Mesodermal cell (in vitro differentiated cells): ENCODE results near the gene LYPD8.

Experiments used
- H3K27ac ChIP-seq: 2 replicates; pipeline ENCODE4 v1.7.0; 2013; ENCODE audit warnings: mild to moderate bottlenecking, low read depth, low read length, moderate library complexity; ENCODE audit not compliant: severe bottlenecking
- H3K36me3 ChIP-seq: 2 replicates; pipeline ENCODE4 v1.7.1; 2013; ENCODE audit warnings: mild to moderate bottlenecking, low read length, moderate library complexity; ENCODE audit not compliant: control insufficient read depth, insufficient read depth
- H3K4me1 ChIP-seq: one replicate; pipeline ENCODE4 v1.7.1; 2013; ENCODE audit warnings: mild to moderate bottlenecking, low read length; ENCODE audit not compliant: insufficient read depth, control insufficient read depth, poor library complexity, severe bottlenecking
- H3K4me3 ChIP-seq: 2 replicates; pipeline ENCODE4 v1.7.0; 2013; ENCODE audit warnings: low read length, control low read depth, mild to moderate bottlenecking; ENCODE audit not compliant: insufficient read depth, poor library complexity, severe bottlenecking; ENCODE audit errors: extremely low read depth
- H3K9me3 ChIP-seq: 2 replicates; pipeline ENCODE4 v1.7.1; 2013; ENCODE audit warnings: mild to moderate bottlenecking, low read length, moderate library complexity; ENCODE audit not compliant: control insufficient read depth
- whole genome bisulfite sequencing, 2 experiments: methylation state at CpG; one replicate each; pipeline ENCODE4 v1.1.5; 2013; ENCODE audit warnings: missing lambda C conversion rate in 2 of 2; ENCODE audit not compliant: insufficient coverage in 2 of 2; 5-methylcytosine and 5-hydroxymethylcytosine counted together

LYPD8 gene

DNA sequence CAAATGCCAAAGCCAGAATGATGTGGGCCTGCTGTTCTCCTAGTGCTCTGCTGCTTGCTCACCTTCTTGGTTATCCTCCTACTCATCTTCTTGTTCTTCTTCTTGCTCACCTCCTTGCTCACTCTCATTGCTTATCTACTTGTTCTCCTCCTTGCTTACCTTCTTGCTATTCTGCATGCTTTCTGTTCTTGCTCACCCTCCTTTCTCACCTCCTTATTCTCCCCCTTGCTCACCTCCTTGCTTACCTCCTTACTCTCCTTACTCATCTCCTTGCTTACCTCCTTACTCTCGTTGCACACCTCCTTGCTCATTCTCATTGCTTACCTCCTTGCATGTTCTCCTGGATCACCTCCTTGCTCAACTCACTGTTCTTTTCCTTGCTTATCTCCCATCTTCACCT, 52.8 kb downstream of the LYPD8 start, which contains the start of gene OR14I1:
OR14I1 (minus strand) TSS at position 53 of the 400 bp plus-strand sequence.
- WGBS, 2 experiments: 26 to 33% methylated on average over 1 of the region's 1 CpG
- Histone ChIP-seq H3K4me1 (no peaks in the 10 kb centered on the region), H3K27ac (no peak within 1 kb of the TSS), H3K9me3 (peaks cover 65% of the 10 kb centered on the region), H3K4me3 (no peak within 1 kb of the TSS), H3K36me3 (no peaks in the 10 kb centered on the region)

DNA sequence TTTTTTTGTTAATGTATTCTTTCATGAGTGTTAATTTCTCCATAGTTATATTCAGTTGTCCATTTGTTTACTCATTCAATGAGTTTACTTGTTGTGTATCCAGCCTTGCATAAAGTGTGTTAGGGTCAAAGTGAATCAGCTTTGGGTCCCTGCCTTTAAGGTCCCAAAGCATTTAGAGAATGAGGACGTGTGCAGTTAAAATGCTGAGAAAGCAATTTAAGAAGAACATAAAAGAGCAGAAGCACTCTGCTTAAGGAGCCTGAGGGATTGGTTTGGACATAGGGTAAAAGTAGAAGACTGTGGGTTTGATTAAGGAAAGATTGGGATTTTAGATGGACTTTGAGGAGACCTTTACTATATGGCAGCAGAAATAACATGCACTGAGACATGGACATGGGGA, 56.5 kb downstream of the LYPD8 start:
- Histone ChIP-seq H3K36me3 (no peaks in the 10 kb centered on the region), H3K9me3 (peaks cover 68% of the 10 kb centered on the region), H3K27ac (no peak overlapping the region), H3K4me1 (no peaks in the 10 kb centered on the region), H3K4me3 (no peak overlapping the region)
- 29 to 56% methylated on average over 1 of the region's 1 CpG for WGBS, 2 experiments

DNA sequence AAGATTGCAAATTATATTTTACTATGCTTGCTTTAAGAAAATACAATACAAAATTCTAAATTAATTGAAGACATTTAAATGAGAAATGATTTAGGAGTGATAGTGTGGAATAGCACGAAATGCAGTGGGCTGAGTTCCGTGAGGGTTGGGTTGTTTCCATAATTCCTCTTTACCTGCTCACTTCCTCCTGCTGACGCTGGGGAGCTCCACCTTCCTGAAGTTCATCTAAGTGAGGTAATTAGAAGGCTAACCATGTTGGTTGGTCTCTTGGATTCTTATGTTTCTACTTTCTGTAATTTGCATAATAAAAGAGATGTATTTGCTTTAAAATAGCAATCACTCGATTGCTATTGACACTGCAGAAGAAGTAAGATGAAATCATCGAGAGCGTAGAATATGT, 57.7 kb downstream of the LYPD8 start:
- Histone ChIP-seq H3K4me3 (no peak overlapping the region), H3K27ac (no peak overlapping the region), H3K36me3 (no peaks in the 10 kb centered on the region), H3K4me1 (no peaks in the 10 kb centered on the region), H3K9me3 (peaks cover 67% of the 10 kb centered on the region)
- 64 to 72% methylated on average over 3 of the region's 6 CpGs for WGBS, 2 experiments

DNA sequence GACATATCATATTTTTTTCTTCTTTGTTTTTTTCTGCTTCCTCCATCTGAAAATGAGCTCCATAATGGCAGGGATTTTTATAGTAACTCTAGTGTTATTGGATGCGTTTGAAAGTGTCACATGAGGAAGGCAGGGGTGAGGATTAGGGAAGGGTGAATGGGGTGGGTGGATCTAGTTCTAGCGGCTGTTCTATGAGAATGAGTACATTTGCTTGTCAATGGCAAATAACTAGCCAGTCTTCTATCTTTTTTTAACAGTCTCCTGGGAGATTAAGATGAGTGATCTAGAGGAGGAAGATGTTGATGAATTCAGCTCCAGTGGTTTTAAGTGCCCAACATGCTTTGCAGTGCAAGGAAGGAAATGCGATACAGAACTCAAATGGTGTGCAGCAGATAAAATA, 58.8 kb downstream of the LYPD8 start:
- Histone ChIP-seq H3K36me3 (no peaks in the 10 kb centered on the region), H3K4me1 (no peaks in the 10 kb centered on the region), H3K4me3 (no peak overlapping the region), H3K27ac (no peak overlapping the region), H3K9me3 (peaks cover 69% of the 10 kb centered on the region)
- 64 to 80% methylated on average over 2 of the region's 3 CpGs for WGBS, 2 experiments

DNA sequence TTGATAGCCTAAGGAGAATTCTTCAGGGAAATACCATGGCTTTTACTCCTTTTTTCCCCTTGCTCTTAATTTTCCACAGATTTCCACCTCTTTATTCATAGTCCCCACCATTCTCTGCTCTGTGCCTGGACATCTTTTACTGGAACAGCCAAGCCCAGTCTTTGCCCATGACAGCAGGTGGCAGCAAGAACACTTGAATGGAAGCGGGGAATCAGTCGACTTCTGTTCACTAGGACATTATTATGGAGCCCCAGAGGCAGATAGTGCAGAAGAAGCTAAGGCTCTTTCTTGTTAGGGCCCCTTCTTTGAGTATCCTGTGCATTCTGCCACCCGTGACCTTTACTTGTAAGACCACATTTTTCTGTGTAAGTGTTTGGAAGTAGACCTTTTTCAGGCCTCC, 59.3 kb downstream of the LYPD8 start:
- WGBS, 2 experiments: 25 to 43% methylated on average over 2 of the region's 3 CpGs
- no peak overlapping the region for H3K27ac ChIP-seq
- H3K4me1 ChIP-seq: no peaks in the 10 kb centered on the region
- peaks cover 73% of the 10 kb centered on the region for H3K9me3 ChIP-seq
- H3K36me3 ChIP-seq: no peaks in the 10 kb centered on the region
- no peak overlapping the region for H3K4me3 ChIP-seq

DNA sequence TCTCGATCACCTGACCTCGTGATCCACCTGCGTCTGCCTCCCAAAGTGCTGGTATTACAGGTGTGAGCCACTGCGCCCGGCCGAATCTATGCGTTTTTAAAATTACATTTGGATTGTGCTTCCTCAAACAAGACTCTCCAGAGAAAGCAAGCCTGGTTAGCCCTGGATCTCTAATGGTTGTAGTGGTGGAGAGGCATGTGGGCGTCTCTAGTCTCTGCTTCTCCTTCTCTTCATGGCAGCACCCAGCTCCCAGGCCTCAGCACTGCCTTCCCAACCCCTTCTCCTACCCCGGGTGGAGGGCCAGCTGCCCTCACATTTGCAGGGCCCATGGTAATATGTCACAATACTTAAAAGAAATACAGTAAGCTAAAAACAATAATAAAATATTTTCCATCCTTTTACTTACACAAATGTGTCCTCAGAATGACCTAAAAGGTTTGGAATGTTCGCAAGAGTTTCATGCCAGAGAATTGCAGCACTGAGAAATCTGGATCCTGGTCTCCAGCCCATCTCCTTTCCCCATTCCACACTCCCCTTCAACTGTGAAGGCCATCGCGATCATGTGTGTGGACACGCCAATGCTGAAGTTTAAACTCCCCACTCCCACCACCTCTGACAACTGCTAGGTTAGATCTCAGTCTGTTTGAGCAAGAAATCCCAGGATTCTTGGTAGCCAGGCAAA, 60.0 kb downstream of the LYPD8 start:
- Histone ChIP-seq H3K4me1 (no peaks in the 10 kb centered on the region), H3K4me3 (no peak overlapping the region), H3K36me3 (no peaks in the 10 kb centered on the region), H3K27ac (no peak overlapping the region), H3K9me3 (peaks cover 73% of the 10 kb centered on the region)
- 83 to 94% methylated on average over 8 to 9 of the region's 13 CpGs for WGBS, 2 experiments

DNA sequence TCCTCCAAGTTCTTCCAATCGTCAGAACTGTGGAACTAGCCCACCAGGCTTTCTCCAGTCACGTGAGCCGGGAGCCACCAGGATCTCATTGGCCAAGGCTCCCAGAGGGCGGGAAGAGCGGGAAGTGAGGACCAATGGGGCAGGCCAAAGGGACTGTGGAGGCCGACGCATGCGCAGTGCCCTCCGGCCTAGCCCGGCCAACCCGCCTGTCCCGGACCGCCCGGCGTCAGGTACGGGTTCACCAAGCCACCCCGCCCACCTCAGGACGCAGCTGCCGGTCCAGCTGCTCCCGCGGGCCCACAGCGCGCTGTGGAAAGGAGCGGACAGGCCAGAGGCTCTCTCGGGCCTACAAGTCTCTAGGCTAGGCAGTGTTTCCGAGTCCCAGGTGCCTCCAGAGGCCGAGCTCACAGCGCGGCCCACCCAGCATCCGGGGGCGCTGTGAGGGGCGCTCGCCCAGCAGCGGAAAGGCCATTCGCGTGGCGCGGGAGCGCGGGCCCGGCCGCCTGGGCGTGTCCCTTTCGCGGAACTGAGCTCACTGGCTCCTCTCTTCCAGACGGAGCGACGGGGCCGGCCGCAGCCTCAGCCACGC, 63.9 kb downstream of the LYPD8 start:
- Histone ChIP-seq H3K36me3 (no peaks in the 10 kb centered on the region), H3K4me1 (no peaks in the 10 kb centered on the region), H3K27ac (no peak overlapping the region), H3K9me3 (peaks cover 73% of the 10 kb centered on the region), H3K4me3 (no peak overlapping the region)
- 83 to 92% methylated on average over 43 to 51 of the region's 51 CpGs for WGBS, 2 experiments
